LNCaP clone FGC (cell line): ENCODE measurements around the gene KCNIP4.

ENCODE experiments used
- DNase-seq: peaks from one replicate; pipeline ENCODE4 v3.0.0-alpha.2; 2011; ENCODE audit warnings: low read depth
- H3K4me3 ChIP-seq: 2 replicates; pipeline ENCODE4 v1.5.1; 2011; ENCODE audit warnings: mild to moderate bottlenecking, low read depth, low read length, control low read depth
- TF ChIP-seq, protein P1 (sequence below): IDR thresholded peaks from 2 replicates; pipeline ENCODE4 v1.5.1; 2012; ENCODE audit warnings: mild to moderate bottlenecking; ENCODE audit not compliant: control insufficient read depth, insufficient read depth; ENCODE audit errors: extremely low read depth

Gene KCNIP4

DNA sequence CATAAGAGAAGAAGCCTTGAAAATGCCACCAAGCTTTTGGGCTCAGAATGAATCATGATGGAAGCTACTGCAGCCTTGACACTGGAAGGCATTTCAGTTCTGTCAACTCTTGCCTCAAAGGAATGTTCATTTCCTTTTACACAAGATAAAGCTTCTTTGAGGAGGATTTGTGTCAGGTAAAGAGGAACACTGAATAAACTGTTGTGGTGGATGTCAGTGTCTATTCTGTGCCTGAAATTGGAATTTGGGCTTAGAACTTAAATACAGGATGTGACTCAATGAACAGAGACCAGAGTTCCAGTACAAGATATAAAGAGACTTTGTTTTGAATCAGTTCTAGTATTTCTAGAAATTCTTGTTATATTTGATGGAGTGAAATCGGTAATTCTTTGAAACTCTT, 935.1 kb downstream of the KCNIP4 start:
- no peak overlapping the region for H3K4me3 ChIP-seq
- TF ChIP-seq, protein P1, sequence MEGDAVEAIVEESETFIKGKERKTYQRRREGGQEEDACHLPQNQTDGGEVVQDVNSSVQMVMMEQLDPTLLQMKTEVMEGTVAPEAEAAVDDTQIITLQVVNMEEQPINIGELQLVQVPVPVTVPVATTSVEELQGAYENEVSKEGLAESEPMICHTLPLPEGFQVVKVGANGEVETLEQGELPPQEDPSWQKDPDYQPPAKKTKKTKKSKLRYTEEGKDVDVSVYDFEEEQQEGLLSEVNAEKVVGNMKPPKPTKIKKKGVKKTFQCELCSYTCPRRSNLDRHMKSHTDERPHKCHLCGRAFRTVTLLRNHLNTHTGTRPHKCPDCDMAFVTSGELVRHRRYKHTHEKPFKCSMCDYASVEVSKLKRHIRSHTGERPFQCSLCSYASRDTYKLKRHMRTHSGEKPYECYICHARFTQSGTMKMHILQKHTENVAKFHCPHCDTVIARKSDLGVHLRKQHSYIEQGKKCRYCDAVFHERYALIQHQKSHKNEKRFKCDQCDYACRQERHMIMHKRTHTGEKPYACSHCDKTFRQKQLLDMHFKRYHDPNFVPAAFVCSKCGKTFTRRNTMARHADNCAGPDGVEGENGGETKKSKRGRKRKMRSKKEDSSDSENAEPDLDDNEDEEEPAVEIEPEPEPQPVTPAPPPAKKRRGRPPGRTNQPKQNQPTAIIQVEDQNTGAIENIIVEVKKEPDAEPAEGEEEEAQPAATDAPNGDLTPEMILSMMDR, result no peak

DNA sequence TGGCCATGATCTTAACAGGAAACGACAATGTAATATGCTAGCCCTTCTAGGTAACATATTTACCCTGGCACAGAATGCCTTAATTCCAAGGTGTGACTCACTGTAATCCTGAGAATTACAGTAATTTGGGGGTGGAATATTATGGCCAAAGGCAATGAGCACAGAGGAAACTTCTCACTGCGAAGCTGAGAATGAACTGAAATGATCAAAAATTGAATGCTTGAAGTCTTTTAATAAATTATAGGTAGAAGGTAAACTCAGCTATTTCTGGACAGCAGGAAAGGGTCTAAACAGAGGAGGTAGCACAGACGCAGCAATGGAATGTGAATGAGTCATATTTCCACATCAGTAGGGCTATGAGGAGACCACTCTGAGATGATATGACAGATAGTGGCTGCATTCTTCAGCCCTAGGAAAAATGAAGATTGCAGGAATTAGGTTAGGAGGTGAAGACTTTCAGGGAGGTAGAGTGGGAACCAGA, 935.7 kb downstream of the KCNIP4 start:
- no peak overlapping the region for H3K4me3 ChIP-seq
- TF ChIP-seq, protein P1, result no peak
- no peak for DNase-seq

More for the DNA sequence above, 935.1 kb downstream of the KCNIP4 start:
- no peak for DNase-seq

DNA sequence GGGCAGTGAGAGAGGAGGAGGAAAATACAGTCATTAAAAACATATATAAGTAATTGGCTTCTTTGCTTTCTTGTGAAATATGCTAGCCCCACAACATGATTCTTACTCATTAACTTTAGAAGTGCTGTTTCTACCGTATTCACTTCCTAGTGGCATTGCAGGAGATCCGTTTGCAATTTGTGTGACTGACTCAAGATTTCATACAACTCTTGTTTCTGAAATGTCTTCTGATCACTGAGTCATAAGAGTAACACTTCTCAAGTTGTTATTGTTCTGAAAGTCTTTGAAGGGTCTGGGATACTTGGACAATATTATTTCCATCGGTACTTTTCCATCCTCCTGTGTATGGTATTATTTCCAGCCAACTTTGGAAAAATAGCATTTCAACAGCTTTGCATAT, 937.5 kb downstream of the KCNIP4 start:
- no peak overlapping the region for H3K4me3 ChIP-seq
- DNase-seq, result no peak
- TF ChIP-seq, protein P1, result no peak

GRCh38 chr4:21009956-21010355, 938.6 kb downstream of the KCNIP4 start:
- DNase-seq, result no peak
- TF ChIP-seq, protein P1, result no peak
- no peak overlapping the region for H3K4me3 ChIP-seq

GRCh38 chr4:21005647-21006046, 942.9 kb downstream of the KCNIP4 start:
- no peak for DNase-seq
- TF ChIP-seq, protein P1, result no peak
- no peak overlapping the region for H3K4me3 ChIP-seq

DNA sequence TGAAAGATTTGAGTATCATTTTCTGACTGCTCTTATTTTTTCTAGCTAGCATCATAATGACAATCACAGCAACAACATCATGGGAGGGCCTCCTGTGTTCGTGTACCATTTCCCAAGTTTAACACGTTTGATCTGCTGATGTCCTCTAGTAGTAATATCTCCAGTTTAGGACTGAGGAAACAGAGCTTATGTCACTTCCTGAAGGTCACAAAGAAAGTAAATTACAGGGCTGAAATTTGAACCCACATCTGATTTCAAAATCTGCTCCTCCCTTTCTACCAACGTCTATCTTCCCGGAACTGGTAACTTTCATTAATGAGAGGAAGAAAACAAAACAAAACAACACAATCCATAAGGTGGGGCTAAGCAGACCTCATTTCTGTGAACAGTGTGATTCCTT, 945.6 kb downstream of the KCNIP4 start:
- DNase-seq, result no peak
- TF ChIP-seq, protein P1, result no peak

DNA sequence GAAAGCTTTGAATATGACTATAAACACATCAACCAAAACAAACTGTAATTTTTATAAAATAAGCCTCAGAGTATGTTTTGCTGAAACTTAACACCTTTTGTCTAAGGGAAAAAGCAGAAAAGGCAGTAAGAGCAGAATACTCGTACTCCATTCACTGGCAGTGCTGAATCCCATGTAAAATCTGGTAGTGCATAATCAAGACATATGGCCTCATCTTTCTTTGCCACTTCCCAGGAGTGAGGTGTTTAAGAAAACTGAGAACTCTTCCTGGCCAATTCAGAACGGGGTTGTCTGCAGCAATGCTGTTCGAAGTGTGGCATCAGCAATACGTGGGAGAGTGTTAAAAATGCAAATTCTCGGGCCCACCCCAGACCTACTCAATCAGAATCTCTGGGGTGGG, 946.3 kb downstream of the KCNIP4 start:
- no peak for DNase-seq
- TF ChIP-seq, protein P1, result no peak
- H3K4me3 ChIP-seq, result no peak overlapping the region

More for the DNA sequence above, 945.6 kb downstream of the KCNIP4 start:
- H3K4me3 ChIP-seq, result no peak overlapping the region
